ENCODE results near the gene TAL1. TPM values are rescaled to one million over a fixed set of nuclear protein-coding genes. Genes with fewer than 3 reads are reported as not detected.

The TAL1 gene
- total RNA-seq = under 1 TPM in 1 of 2 donors, not detected in 1; under 0.01 TPM

DNA sequence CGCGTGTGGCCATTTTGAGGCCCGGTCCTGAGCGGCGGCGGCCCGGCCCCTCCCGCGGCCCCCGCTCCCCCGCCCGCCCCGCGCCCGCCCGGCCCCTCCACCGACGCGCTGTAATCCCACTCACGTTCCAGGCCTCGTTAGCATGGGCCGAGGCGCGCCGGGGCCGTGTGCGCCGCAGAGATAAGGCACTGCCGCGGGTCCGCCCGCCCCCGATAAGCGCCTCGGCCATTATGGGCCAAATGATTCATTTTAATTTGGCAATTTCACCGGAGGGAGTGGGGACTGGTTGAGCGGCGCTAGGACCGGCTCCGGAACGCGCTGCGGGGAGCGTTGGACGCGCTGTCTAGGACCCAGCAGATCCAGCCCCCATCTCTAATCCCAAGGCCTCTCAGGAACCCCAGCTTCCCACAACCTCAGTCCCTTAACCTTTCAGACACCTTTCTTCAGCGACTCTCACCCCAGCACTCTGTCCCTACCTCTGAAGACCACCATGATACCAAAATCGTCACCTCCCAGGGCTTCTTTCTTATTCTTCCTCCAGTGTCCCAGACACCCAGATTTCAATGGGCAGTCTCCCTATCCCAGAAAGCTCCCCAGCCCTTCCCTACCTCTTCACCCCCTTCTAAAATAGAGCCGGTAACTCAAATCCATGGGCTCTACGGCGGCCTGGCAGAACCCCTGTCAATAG, at the start of gene TAL1:
Gene TAL1 (minus strand): TSS at position 39 of the 688 bp plus-strand sequence. CDS start 6,337 bp downstream, outside the sequence.

DNA sequence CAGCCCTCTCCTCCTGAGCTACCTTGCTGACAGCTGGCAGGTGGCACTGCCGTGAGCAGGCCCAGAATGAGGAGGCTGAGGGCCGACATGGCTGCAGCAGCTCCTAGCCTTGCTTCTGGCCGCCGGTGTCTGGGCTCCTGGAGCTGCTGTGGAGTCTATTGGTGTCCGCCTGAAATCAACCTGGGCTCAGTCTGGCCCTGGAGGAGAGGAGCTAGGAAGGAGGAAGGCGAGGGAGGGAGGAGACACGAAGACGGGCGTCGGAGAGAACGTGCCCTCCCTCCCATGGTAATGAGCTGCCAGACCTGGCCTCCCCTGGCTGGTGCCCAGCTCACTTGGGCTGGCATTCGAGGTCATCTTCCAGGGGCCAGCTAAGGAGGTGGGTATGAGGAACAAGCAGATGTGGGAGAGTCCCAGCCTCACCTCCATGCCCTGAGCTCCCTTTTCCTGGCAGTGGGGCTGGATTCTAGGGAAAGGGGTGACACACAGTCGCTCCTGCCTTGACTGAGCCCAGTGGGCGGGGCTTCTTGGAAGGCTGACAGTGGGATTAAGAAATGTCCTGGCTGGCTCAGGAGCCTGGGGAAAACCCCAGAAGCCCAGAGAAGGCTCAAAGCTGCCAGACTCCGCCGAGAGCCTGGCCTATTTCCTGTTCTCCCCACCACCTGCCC, 42.0 kb downstream of the TAL1 start, which contains the start of gene PDZK1IP1:
Gene PDZK1IP1 (minus strand): TSS at position 193 of the 665 bp plus-strand sequence. CDS start 104 bp downstream, at position 89.

Other genes with a start within 250 kb of the TAL1 start
- gene CYP4X1, start 208.6 kb downstream of the TAL1 start, total RNA-seq = not detected
- not detected for gene CYP4Z1, start 165.0 kb downstream of the TAL1 start, total RNA-seq
- not detected for gene CYP4A22, start 94.8 kb downstream of the TAL1 start, total RNA-seq
- gene PDZK1IP1, start 42.2 kb downstream of the TAL1 start, total RNA-seq = not detected
- 10 to 100 TPM; 12.4 to 28.3 TPM for gene STIL, start 81.9 kb upstream of the TAL1 start, total RNA-seq
- 10 to 100 TPM; 53.3 to 67.9 TPM for gene CMPK1, start 101.6 kb upstream of the TAL1 start, total RNA-seq
- not detected for gene FOXE3, start 184.1 kb upstream of the TAL1 start, total RNA-seq
- 1 to 10 TPM in 1 of 2 donors, not detected in 1; 1.7 TPM for gene FOXD2, start 205.8 kb upstream of the TAL1 start, total RNA-seq

Measured in melanocyte of skin (primary cell).